Trophoblast cell (in vitro differentiated cells and primary cell): Measurements from ENCODE around the gene MCTP1.

Source experiments
- DNase-seq, 2 donors: peaks; one replicate each; pipeline ENCODE4 v3.0.0-alpha.2; 2016
- H2AFZ ChIP-seq: 2 replicates; pipeline ENCODE4 v1.6.1; 2013; ENCODE audit warnings: low read length, moderate library complexity, mild to moderate bottlenecking; ENCODE audit not compliant: insufficient read depth, poor library complexity
- H2AK5ac ChIP-seq: 2 replicates; pipeline ENCODE4 v1.6.1; 2013; ENCODE audit warnings: mild to moderate bottlenecking, low read length
- H2BK120ac ChIP-seq: 2 replicates; pipeline ENCODE4 v1.6.1; 2013; ENCODE audit warnings: low read length, mild to moderate bottlenecking, moderate library complexity; ENCODE audit not compliant: insufficient read depth, poor library complexity
- H2BK12ac ChIP-seq: 2 replicates; pipeline ENCODE4 v1.6.1; 2013; ENCODE audit warnings: mild to moderate bottlenecking, low read length, moderate library complexity
- H2BK5ac ChIP-seq: 2 replicates; pipeline ENCODE4 v1.6.1; 2013; ENCODE audit warnings: low read length, low read depth, moderate library complexity, mild to moderate bottlenecking; ENCODE audit not compliant: poor library complexity
- H3K14ac ChIP-seq: 2 replicates; pipeline ENCODE4 v1.6.1; 2013; ENCODE audit warnings: mild to moderate bottlenecking, low read length
- H3K18ac ChIP-seq: 2 replicates; pipeline ENCODE4 v1.6.1; 2013; ENCODE audit warnings: mild to moderate bottlenecking, low read length
- H3K23ac ChIP-seq: 2 replicates; pipeline ENCODE4 v1.6.1; 2013; ENCODE audit warnings: low read length
- H3K27ac ChIP-seq: 2 replicates; pipeline ENCODE4 v1.5.1; 2013; ENCODE audit warnings: low read depth, mild to moderate bottlenecking, inconsistent platforms, low read length, moderate library complexity
- H3K27me3 ChIP-seq: 2 replicates; pipeline ENCODE4 v1.6.1; 2013; ENCODE audit warnings: inconsistent platforms, mild to moderate bottlenecking, low read length, moderate library complexity; ENCODE audit not compliant: insufficient read depth
- H3K36me3 ChIP-seq, 2 experiments: 1 replicate in 1 of 2; 2 replicates in 1 of 2; pipeline ENCODE4 v1.6.1; 2013; ENCODE audit warnings: low read length in 2 of 2, mild to moderate bottlenecking in 2 of 2, moderate library complexity in 1 of 2; ENCODE audit not compliant: insufficient read depth in 2 of 2, control insufficient read depth in 1 of 2
- H3K4ac ChIP-seq: 2 replicates; pipeline ENCODE4 v1.6.1; 2013; ENCODE audit warnings: low read depth, mild to moderate bottlenecking, low read length, moderate library complexity
- H3K4me1 ChIP-seq, 2 experiments: 1 replicate in 1 of 2; 2 replicates in 1 of 2; pipeline ENCODE4 v1.6.1; 2013; ENCODE audit warnings: low read length in 2 of 2, mild to moderate bottlenecking in 2 of 2, moderate library complexity in 1 of 2; ENCODE audit not compliant: insufficient read depth in 2 of 2, control insufficient read depth in 1 of 2
- H3K4me2 ChIP-seq: 2 replicates; pipeline ENCODE4 v1.6.1; 2013; ENCODE audit warnings: inconsistent platforms, mild to moderate bottlenecking, low read length, moderate library complexity
- H3K4me3 ChIP-seq: 2 replicates; pipeline ENCODE4 v1.5.1; 2013; ENCODE audit warnings: mild to moderate bottlenecking, low read depth, low read length, inconsistent platforms
- H3K79me1 ChIP-seq: one replicate; pipeline ENCODE4 v1.6.1; 2013; ENCODE audit warnings: low read length
- H3K79me2 ChIP-seq: 2 replicates; pipeline ENCODE4 v1.6.1; 2013; ENCODE audit warnings: low read length, mild to moderate bottlenecking; ENCODE audit not compliant: control insufficient read depth, insufficient read depth, poor library complexity
- H3K9ac ChIP-seq: 2 replicates; pipeline ENCODE4 v1.6.1; 2013; ENCODE audit warnings: mild to moderate bottlenecking, low read length
- H3K9me3 ChIP-seq: 2 replicates; pipeline ENCODE4 v1.6.1; 2013; ENCODE audit warnings: low read depth, mild to moderate bottlenecking, control low read depth, inconsistent platforms, low read length; ENCODE audit not compliant: insufficient read depth
- H4K12ac ChIP-seq: 2 replicates; pipeline ENCODE4 v1.6.1; 2013; ENCODE audit warnings: low read depth, mild to moderate bottlenecking, low read length, moderate library complexity
- H4K8ac ChIP-seq: 2 replicates; pipeline ENCODE4 v1.6.1; 2013; ENCODE audit warnings: low read depth, mild to moderate bottlenecking, low read length, moderate library complexity
- H4K91ac ChIP-seq: one replicate; pipeline ENCODE4 v1.6.1; 2013; ENCODE audit warnings: low read depth, mild to moderate bottlenecking, low read length, moderate library complexity
- WGBS: extraction: QIAGEN DNeasy Blood & Tissue Kit; methylation state at CpG from one replicate; pipeline ENCODE4 v1.1.7; 2013; ENCODE audit warnings: missing lambda C conversion rate; ENCODE audit not compliant: insufficient read length, insufficient coverage; ENCODE audit errors: extremely low coverage; 5-methylcytosine and 5-hydroxymethylcytosine counted together

The MCTP1 gene

DNA sequence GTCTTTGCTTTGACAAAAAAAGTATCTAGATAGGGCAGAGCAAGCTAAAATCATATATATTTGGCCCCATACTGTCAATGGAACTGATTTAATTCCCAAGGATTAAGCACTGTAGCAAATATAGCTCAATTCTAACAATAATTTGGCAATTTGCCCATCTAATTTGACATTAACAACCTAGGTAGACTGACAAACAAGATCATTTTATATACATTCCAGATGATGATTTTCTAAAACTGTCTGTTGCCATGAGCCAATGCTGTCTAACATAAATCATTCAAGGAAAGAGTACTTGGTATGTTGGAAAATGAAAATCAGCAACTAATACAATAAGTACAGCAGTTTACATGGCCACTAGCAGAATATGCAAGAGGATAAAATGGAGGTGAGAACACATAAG is 32.1 kb downstream of the MCTP1 start:
- H3K18ac ChIP-seq, result no peak overlapping the region
- no peaks in the 10 kb centered on the region for H3K9me3 ChIP-seq
- no peak overlapping the region for H3K4me2 ChIP-seq
- H2BK12ac ChIP-seq, result no peak overlapping the region
- H3K79me1 ChIP-seq, result no peaks in the 10 kb centered on the region
- no peak overlapping the region for H3K4me3 ChIP-seq
- no peak overlapping the region for H4K12ac ChIP-seq
- H3K14ac ChIP-seq, result no peak overlapping the region
- no peaks in the 10 kb centered on the region for H3K27me3 ChIP-seq
- H3K79me2 ChIP-seq, result no peaks in the 10 kb centered on the region
- H3K27ac ChIP-seq, result no peak overlapping the region
- H3K9ac ChIP-seq, result no peak overlapping the region
- no peak for DNase-seq
- no peak overlapping the region for H2AK5ac ChIP-seq
- H4K8ac ChIP-seq, result no peak overlapping the region
- H4K91ac ChIP-seq, result no peak overlapping the region
- H3K4ac ChIP-seq, result no peak overlapping the region
- no peak overlapping the region for H2AFZ ChIP-seq
- no peak overlapping the region for H2BK5ac ChIP-seq
- no peaks in the 10 kb centered on the region for H3K36me3 ChIP-seq
- H2BK120ac ChIP-seq, result no peak overlapping the region
- H3K4me1 ChIP-seq, result no peaks in the 10 kb centered on the region
- no peak overlapping the region for H3K23ac ChIP-seq

DNA sequence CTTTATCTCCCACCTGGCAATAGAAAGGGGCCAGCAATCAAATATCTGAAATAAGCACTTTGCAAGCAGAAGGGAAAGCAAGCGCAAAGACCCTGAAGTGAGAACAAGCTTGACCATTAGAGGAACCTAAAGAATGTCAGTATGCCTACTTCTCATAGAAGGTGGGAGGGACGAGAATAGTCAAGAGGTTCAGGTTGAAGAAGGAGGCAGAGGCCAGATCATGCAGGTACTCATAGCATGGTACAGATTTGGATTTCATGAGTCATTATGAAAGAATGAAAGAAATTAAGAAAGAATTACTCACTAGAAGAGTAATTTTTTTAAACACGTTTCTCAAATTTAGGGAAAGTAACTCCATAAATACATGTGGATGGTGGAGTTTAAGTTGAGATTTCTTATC is 33.7 kb downstream of the MCTP1 start:
- no CpG with 5 or more reads among the region's 3 CpGs for WGBS
- Histone ChIP-seq H3K79me1 (no peaks in the 10 kb centered on the region), H3K4ac (no peak overlapping the region), H3K27me3 (no peaks in the 10 kb centered on the region), H3K4me3 (no peak overlapping the region), H3K27ac (no peak overlapping the region), H4K12ac (no peak overlapping the region), H3K4me1 (no peaks in the 10 kb centered on the region), H3K18ac (no peak overlapping the region), H2BK12ac (no peak overlapping the region), H4K8ac (no peak overlapping the region), H4K91ac (no peak overlapping the region), H3K36me3 (no peaks in the 10 kb centered on the region), H3K4me2 (no peak overlapping the region), H3K23ac (no peak overlapping the region), H2BK5ac (no peak overlapping the region), H3K79me2 (no peaks in the 10 kb centered on the region), H2AK5ac (no peak overlapping the region), H2BK120ac (no peak overlapping the region), H3K9me3 (no peaks in the 10 kb centered on the region), H3K9ac (no peak overlapping the region), H3K14ac (no peak overlapping the region), H2AFZ (no peak overlapping the region)
- DNase-seq, result peak in 1 of 2 donors; percentile 16

DNA sequence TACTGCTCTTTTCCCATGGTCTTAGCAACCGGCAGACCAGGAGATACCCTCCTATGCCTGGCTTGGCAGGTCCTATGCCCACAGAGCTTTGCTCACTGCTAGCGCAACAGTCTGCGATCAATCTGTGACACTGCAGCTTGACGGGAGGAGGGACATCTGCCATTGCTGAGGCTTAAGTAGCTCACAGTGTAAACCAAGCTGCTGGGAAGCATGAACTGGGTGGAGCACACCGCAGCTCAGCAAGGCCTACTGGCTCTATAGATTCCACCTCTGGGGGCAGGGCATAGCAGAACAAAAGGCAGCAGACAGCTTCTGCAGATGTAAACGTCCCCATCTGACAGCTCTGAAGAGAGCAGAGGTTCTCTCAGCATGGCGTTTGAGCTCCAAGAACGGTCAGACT is 40.4 kb downstream of the MCTP1 start:
- H3K23ac ChIP-seq, result no peak overlapping the region
- no CpG with 5 or more reads among the region's 8 CpGs for WGBS
- no peak overlapping the region for H3K4ac ChIP-seq
- H2BK120ac ChIP-seq, result no peak overlapping the region
- H3K18ac ChIP-seq, result no peak overlapping the region
- H2BK5ac ChIP-seq, result no peak overlapping the region
- no peak overlapping the region for H2AFZ ChIP-seq
- no peak overlapping the region for H4K8ac ChIP-seq
- no peak overlapping the region for H4K91ac ChIP-seq
- H3K9me3 ChIP-seq, result peaks cover 3% of the 10 kb centered on the region
- no peak overlapping the region for H2AK5ac ChIP-seq
- H3K14ac ChIP-seq, result no peak overlapping the region
- H3K9ac ChIP-seq, result no peak overlapping the region
- H2BK12ac ChIP-seq, result no peak overlapping the region
- no peaks in the 10 kb centered on the region for H3K4me1 ChIP-seq
- H3K4me3 ChIP-seq, result no peak overlapping the region
- no peaks in the 10 kb centered on the region for H3K79me2 ChIP-seq
- no peaks in the 10 kb centered on the region for H3K36me3 ChIP-seq
- no peak overlapping the region for H3K4me2 ChIP-seq
- H3K27ac ChIP-seq, result no peak overlapping the region
- no peak overlapping the region for H4K12ac ChIP-seq
- H3K79me1 ChIP-seq, result no peaks in the 10 kb centered on the region
- H3K27me3 ChIP-seq, result no peaks in the 10 kb centered on the region
- DNase-seq, result no peak

DNA sequence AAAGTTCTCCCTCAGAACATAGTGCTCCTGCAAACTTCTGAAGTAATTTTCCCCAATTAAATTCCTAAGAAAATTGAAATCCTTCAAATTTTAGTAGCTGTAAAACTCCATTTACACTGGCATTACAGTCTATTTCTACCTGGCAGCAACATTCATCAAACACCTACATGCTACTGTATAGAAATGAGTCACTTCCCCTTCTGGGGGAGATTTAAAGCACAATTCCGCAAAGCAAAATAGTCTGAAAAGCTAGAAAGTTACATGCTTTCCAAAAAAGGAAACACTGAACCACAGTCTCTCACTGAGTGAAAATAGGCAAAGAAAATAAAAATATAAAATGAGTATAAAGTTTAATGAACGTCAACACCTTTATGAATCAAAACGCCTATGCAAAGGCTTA is 43.3 kb downstream of the MCTP1 start:
- H3K23ac ChIP-seq, result no peak overlapping the region
- H2BK120ac ChIP-seq, result no peak overlapping the region
- no peak overlapping the region for H4K91ac ChIP-seq
- no peaks in the 10 kb centered on the region for H3K79me2 ChIP-seq
- no peak overlapping the region for H4K8ac ChIP-seq
- no peak overlapping the region for H2BK12ac ChIP-seq
- DNase-seq, result no peak
- no peak overlapping the region for H3K4me3 ChIP-seq
- WGBS, result no CpG with 5 or more reads among the region's 3 CpGs
- H3K36me3 ChIP-seq, result no peaks in the 10 kb centered on the region
- no peak overlapping the region for H3K4ac ChIP-seq
- no peak overlapping the region for H3K9ac ChIP-seq
- H3K9me3 ChIP-seq, result peaks cover 3% of the 10 kb centered on the region
- no peak overlapping the region for H3K4me2 ChIP-seq
- no peak overlapping the region for H2BK5ac ChIP-seq
- H2AFZ ChIP-seq, result no peak overlapping the region
- H3K14ac ChIP-seq, result no peak overlapping the region
- H4K12ac ChIP-seq, result no peak overlapping the region
- H3K18ac ChIP-seq, result no peak overlapping the region
- no peaks in the 10 kb centered on the region for H3K4me1 ChIP-seq
- no peak overlapping the region for H3K27ac ChIP-seq
- no peaks in the 10 kb centered on the region for H3K27me3 ChIP-seq
- no peak overlapping the region for H2AK5ac ChIP-seq
- no peaks in the 10 kb centered on the region for H3K79me1 ChIP-seq

DNA sequence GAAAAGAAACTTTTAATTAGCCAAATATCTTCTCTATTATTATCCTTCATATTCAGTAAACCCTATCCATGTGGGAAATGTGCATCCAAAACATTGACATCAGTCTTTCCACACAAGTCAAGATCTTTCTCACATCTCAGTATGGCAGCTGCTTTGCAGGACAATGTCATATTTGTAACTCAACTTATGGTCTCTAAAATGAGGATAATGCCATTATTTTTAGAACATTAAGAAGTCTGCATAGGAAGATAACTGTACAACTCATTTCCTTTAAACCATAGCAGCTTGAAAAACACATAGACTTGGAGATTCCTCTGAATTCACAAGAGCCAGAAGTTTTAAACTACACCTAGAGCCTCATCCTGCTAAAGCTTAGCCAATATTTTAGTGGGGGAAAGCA is 43.7 kb downstream of the MCTP1 start:
- Histone ChIP-seq H2BK120ac (no peak overlapping the region), H2BK5ac (no peak overlapping the region)

More for the DNA sequence above, 43.7 kb downstream of the MCTP1 start:
- no peak overlapping the region for H4K12ac ChIP-seq
- no peak overlapping the region for H2AFZ ChIP-seq
- no peak overlapping the region for H3K4me3 ChIP-seq
- no peaks in the 10 kb centered on the region for H3K36me3 ChIP-seq
- H3K23ac ChIP-seq, result no peak overlapping the region
- H2AK5ac ChIP-seq, result no peak overlapping the region
- H3K9me3 ChIP-seq, result peaks cover 3% of the 10 kb centered on the region
- no peak for DNase-seq
- H3K27me3 ChIP-seq, result no peaks in the 10 kb centered on the region
- no peak overlapping the region for H4K91ac ChIP-seq
- H3K4me2 ChIP-seq, result no peak overlapping the region
- no peak overlapping the region for H3K27ac ChIP-seq
- H3K79me2 ChIP-seq, result no peaks in the 10 kb centered on the region
- H3K4ac ChIP-seq, result no peak overlapping the region
- no peak overlapping the region for H3K18ac ChIP-seq
- no peak overlapping the region for H4K8ac ChIP-seq
- no peak overlapping the region for H3K9ac ChIP-seq
- no peak overlapping the region for H2BK12ac ChIP-seq
- no peak overlapping the region for H3K14ac ChIP-seq
- H3K79me1 ChIP-seq, result no peaks in the 10 kb centered on the region
- H3K4me1 ChIP-seq, result no peaks in the 10 kb centered on the region
